GM12865 (cell line): ENCODE data around the gene ADNP.
"Not testable (repeated sequence)": the region's sequence is repeated elsewhere in the genome, so short reads cannot be mapped to it uniquely, and the experiment has no call there.

Source experiments
- DNase-seq: peaks from one replicate; pipeline ENCODE4 v3.0.0; 2010; ENCODE audit warnings: low read depth
- H3K4me3 ChIP-seq: 2 replicates; pipeline ENCODE4 v1.5.1; 2011; ENCODE audit warnings: mild to moderate bottlenecking, low read depth, low read length, control low read depth
- TF ChIP-seq, protein P1 (sequence below): IDR thresholded peaks from 2 replicates; pipeline ENCODE4 v1.5.1; 2011; ENCODE audit warnings: low read length, control low read depth, low read depth, inconsistent platforms; ENCODE audit not compliant: insufficient read depth; ENCODE audit errors: missing control alignments

The ADNP gene

DNA sequence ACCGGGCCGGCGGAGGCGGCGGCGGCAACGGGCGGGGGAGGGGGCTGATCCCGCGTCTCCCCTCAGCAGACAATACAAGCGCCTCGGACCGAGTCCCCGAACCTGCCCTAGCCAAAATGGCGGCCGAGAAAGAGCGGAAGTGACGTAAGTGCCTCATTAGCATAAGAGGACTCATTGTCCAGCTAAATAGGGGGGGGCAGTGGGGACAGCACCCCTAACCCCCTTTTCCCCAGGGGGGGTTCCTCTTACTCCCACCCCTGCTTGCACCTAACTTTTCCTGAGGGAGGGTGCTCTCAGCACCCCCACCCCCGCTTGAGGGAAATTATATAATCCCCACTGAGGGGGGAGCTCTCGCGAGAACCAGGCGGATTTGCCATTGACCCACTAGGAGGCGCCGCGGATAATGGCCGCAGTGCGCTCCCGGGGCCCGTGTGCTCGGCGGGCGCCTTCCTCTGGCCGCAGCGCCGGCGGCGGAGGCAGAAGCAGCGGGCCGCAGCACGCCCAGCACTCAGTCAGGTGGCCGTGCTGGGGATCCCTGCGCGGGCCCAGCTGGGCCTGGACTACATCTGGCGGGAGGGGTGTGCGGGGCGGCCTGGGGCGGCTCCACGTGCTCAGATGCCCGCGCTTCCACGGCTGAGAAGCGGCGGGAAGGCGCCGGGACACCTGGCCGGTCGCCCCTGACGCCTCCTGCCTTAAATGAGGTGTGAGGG, at the start of gene ADNP:
TSS of gene ADNP (minus strand) at position 132 of the 710 bp plus-strand sequence. CDS start 27,441 bp downstream, outside the sequence.
- TF ChIP-seq, protein P1, sequence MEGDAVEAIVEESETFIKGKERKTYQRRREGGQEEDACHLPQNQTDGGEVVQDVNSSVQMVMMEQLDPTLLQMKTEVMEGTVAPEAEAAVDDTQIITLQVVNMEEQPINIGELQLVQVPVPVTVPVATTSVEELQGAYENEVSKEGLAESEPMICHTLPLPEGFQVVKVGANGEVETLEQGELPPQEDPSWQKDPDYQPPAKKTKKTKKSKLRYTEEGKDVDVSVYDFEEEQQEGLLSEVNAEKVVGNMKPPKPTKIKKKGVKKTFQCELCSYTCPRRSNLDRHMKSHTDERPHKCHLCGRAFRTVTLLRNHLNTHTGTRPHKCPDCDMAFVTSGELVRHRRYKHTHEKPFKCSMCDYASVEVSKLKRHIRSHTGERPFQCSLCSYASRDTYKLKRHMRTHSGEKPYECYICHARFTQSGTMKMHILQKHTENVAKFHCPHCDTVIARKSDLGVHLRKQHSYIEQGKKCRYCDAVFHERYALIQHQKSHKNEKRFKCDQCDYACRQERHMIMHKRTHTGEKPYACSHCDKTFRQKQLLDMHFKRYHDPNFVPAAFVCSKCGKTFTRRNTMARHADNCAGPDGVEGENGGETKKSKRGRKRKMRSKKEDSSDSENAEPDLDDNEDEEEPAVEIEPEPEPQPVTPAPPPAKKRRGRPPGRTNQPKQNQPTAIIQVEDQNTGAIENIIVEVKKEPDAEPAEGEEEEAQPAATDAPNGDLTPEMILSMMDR: peak; percentile 64
- peak within 1 kb of the TSS; percentile 98 for H3K4me3 ChIP-seq

DNA sequence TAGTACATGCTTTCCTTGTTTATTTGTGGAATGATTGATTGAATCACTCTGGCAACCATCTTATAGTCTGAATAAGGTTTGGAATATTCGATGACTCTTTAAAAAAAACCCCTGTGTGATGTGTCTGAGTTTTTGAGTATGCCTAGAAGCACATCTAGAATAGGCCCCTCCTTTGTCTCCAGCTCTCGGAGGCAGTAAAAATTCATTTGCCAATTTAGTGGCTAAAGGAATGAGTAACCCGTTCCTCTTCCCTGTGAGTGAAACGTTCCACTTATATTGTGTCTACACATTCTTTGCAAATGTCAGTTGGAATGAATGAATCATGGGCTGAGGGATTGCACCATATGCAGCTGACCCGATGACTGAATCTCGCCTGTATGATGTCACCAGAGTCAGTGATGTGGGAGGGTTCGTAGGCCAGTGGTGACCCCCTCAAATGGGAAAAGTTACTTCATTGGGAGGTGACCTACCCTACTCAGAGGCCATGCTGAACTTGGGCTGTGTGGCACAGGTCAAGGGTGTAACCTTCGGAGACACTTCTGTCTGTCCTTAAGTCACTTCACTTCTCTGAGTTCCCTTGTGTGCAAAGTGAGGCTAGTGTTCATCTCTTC, 48.9 kb upstream of the ADNP start:
- TF ChIP-seq, protein P1: no peak
- DNase-seq: no peak
- no peak overlapping the region for H3K4me3 ChIP-seq

More for the DNA sequence above, at the start of gene ADNP:
- peak; percentile 97 for DNase-seq

DNA sequence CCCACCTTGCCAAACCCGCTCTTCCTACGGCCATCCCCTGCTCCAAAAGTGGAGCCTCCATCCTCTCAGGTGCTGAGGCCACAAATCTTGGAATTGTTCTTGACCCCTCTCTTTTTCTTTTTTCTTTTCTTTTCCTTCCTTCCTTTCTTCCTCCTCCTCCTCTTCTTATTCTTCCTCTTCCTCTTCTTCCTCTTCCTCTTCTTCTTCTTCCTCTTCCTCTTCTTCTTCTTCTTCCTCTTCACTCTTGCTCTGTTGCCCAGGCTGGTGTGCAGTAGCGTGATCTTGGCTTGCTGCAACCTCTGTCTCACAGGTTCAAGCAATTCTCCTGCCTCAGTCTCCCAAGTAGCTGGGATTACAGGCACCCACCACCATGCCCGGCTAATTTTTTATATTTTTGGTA, 47.3 kb upstream of the ADNP start:
- DNase-seq, H3K4me3 ChIP-seq: not testable (repeated sequence)

DNA sequence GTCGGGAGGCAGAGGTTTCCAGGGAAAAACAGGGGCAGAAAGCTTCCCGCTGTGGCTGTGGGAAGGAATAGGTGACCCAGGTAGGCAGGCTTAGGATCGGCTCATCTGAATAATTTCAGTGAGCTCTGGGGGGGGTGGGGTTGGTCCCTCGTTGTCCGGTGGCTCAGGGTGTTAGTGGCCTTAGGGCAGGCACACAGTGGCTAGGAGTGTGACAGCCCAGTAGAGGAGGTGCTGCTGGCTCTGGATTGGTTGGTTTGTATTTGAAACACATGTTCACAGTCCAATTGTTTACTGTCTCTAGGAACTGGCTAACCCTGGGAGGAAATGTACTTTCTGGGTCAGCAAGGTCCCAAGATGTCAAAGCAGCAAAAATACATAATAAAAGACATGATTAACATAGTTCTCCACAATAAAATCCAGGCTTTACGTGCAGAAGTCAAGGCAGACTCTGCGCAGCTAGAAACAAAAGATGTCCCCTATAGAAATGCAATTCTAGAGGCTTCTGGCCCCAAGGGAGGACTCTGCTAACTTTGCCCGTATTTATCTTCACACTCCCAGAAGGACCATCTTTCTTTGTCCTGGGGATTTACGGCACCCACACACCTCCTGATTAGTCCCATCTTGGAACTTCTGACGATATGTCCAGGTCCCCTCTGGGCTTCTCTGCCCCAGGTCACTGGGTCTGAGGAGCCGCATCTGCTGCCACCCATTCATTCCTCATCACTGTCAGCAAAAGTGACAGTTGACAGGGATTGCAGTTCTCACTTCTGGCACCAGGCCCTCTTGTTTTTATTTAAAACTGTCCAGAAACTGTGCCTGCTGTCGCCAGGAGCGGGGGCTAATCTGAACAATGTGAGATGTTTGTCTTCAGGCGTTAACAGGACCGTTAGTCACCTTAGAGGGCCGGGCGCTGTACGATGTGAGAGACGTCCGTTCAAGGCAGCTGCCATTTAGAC, 46.1 kb upstream of the ADNP start:
- TF ChIP-seq, protein P1: no peak
- no peak overlapping the region for H3K4me3 ChIP-seq
- DNase-seq: no peak

DNA sequence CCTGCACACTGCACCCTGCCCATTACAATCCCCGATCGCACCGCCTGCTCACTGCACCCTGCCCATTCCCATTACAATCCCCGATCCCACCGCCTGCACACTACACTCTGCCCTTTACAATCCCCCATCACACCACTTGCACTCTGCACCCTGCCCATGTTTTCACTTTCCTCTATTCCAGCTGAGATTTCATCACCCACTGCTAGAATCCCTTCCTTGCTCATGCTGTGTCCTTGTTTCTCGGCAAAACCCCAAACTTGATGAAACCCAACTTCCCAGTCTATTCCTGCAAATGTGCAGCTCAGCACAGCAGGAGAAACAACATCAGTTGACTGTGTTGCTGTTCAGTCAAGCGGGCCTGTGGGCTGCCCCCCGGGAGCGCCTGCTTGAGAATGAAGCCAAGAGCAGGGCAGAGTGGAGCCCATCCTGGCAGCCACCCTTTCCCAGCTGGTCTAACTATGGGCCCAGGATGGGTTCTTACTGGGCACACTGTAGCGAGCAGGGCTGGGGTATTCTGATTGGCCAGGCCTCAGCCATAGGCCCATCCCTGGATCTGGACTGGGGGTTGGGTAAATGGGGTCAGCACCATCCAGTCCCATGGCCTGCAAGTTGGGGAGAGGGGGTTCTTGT, 44.6 kb upstream of the ADNP start:
- TF ChIP-seq, protein P1: no peak
- no peak for DNase-seq
- no peak overlapping the region for H3K4me3 ChIP-seq

DNA sequence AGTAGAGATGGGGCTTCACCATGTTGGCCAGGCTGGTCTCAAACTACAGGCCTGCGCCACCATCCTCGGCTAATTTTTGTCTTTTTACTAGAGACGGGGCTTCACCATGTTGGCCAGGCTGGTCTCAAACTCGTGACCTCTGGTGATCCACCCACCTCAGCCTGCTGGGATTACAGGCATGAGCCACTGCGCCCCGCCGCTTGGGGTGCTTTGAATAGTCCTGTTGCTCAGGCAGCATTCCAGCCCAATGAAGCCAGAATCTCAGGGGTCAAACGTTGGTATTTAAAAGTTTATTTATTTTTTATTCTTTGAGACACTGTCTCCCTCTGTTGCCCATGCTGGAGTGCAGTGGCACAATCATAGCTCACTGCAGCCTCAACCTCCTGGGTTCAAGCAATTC, 38.7 kb upstream of the ADNP start:
- TF ChIP-seq, protein P1: no peak
- no peak for DNase-seq
- H3K4me3 ChIP-seq: no peak overlapping the region
